Muscle of back (tissue), 11 donors: ENCODE measurements around the gene HNRNPL. TPM values are rescaled to one million over a fixed set of nuclear protein-coding genes. Genes with fewer than 3 reads are reported as not detected.
A peak's percentile ranks its signal among the peaks of the same experiment; 100 is the strongest.
"Not testable (repeated sequence)": the region's sequence is repeated elsewhere in the genome, so short reads cannot be mapped to it uniquely, and the experiment has no call there.

Source experiments
- DNase-seq, 3 donors: peaks; one replicate each; pipeline versions ENCODE4 v3.0.0 to v3.0.0-alpha.2; 2013
- polyA plus RNA-seq, 10 donors: library from polyadenylated mRNA; unstranded; fragments of 120-200 nt; gene quantifications; one replicate each; pipeline ENCODE4 v1.2.1, GENCODE V29; 2013; ENCODE audit not compliant: insufficient read length in 10 of 10

The HNRNPL gene
- polyA plus RNA-seq, 10 donors: 240 to 346 (median 278) TPM

DNA sequence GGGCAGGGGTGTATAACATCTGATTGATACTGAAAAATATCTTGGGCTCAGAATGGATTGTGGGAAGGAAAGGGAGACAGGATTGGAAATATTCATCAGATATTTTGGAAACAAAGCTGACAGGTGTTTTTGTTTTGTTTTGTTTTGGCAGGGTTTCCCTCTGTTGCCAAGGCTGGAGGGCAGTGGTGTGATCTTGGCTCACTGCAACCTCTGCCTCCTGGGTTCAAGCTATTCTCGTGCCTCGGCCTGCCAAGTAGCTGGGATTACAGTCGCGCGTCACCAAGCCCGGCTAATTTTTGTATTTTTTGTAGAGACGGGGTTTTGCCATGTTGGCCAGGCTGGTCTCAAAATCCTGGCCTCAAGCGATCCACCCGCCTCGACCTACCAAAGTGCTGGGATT, 23.6 kb upstream of the HNRNPL start:
- not testable (repeated sequence) for DNase-seq

DNA sequence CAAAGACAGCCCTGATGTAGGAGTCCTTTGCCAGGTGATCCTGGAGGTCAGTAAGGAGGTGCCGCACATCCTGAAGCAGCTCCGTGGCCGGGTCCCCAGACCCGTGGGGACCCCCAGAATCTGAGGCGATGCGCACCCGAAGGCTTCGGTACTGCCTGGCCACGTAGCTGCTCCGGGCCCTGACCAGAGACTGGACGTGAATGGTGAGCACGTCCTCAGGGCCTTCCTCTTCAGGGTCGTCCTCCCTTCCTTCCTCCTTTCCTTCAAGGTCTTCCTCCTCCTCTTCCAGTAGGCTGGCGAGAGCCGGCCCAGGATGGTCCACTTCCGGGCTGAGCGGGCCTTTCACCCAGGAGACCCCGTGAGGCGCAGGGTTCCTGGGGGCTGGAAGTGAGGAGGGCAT, 20.8 kb upstream of the HNRNPL start:
- DNase-seq: no peak

DNA sequence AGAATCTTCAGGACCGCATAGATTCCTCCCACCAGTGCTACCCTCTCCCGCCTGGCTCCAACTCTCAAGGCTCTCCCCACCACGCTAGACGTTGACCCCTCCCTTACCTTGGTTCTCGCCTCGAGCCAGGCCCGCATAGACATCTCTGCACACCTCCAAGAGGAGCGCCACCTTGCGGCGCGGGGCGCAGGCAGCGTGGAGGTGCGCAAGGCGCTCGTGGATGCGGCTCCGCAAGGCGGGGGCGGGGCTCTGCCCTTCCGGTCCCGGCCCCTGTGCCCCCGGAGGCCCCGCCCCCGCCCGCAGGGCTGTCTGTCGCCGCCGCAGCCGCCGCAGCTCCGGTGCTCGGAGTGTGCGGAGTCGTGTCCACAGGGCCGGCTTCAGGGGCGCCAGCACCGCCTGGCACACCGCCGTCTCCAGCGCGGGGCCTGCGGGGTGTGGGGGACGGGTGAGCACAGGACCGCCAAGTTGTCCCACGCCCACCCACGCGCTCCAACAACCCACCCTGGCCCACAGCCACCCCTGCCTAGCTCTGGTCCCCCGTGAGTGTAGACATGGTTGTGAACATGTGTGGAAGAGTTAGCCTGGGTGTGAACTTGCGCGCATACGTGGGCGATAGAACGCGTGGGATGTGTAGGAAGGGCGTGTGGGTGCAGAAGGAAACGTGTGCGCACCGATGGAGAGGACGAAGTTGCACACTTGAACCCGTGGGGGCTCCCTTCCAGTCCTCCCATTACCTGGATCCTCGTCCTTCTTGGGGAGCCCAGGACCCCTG, 20.2 kb upstream of the HNRNPL start:
- peak; percentile 45 to 86 (median 82) for DNase-seq

DNA sequence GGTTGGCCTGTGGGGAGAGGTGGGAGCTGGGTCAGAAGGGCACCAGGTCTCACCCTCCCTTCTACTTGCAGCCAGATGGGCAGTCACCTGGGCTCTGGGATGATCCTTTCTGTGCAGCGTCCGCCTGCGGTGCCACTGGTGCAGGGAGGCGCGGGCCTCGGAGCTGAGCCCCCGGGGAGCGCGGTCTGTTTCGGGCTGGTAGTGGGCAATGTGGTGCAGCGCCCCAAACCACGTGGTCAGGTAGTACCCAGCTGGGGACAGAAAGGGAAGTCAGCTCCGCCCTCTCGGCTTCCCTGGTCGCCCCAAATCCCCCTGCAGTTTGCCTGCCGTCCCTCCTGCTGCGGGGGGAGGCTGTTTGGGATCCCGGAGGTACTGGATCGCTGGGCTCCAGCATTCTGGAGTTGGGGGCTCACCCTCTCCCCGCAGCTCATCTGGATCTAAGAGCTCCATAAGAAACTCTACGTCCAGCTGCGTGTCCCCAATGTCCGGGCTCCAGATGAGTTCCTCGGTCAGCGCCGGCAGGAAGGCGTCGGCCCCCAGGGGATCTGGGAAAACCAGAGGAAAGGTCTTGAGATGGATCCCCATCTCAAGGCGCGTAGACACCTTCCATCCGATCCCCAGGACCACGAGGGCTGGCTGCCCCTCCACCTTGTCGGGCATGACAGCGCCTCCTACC, 19.5 kb upstream of the HNRNPL start:
- no peak for DNase-seq

DNA sequence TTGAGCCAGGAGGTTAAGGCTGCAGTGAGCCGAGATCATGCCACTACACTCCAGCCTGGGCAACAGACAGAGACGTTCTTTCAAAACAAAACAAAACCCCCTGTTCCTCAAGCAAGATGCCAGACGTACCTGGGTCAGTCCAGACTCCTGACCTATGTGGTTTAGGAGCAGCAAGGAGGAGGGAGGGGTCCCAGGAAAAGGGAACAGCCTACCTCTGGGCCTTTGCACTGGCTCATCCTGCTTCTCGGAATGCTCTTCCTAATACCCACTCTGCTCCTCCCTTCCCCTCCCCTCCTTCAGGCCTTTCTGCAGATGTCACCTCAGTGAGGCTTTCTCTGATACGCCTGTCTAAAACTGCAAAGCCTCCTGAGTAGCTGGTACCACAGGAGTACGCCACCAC, 18.8 kb upstream of the HNRNPL start:
- DNase-seq: no peak

DNA sequence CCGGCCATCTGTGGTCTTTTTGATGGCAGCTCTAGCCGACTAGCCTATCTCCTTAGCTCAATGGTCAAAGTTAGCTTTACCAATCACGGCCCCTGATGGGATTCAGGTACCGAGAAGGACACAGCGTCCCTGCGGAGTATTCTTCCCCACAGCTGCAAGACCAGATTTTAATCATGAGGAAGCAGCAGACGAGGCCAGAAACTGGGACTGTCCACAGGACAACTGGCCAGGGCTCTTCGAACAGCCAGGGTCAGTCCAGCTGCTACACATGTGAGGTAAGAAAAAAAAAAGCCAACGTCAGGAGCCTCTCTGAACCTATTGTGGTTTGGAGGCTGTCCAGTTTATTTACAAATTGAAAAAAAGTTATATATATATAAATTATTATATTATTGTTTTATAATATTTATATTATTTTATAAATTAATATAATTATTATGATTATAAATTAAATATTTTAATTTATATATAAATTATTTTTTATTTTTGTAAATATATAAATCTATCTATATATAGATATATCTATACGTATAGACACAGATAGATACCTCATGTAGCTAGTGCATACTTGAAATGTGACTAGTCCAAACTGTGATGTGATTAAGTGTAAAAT, 17.5 kb upstream of the HNRNPL start:
- DNase-seq: peak in 1 of 3 donors; percentile 48

DNA sequence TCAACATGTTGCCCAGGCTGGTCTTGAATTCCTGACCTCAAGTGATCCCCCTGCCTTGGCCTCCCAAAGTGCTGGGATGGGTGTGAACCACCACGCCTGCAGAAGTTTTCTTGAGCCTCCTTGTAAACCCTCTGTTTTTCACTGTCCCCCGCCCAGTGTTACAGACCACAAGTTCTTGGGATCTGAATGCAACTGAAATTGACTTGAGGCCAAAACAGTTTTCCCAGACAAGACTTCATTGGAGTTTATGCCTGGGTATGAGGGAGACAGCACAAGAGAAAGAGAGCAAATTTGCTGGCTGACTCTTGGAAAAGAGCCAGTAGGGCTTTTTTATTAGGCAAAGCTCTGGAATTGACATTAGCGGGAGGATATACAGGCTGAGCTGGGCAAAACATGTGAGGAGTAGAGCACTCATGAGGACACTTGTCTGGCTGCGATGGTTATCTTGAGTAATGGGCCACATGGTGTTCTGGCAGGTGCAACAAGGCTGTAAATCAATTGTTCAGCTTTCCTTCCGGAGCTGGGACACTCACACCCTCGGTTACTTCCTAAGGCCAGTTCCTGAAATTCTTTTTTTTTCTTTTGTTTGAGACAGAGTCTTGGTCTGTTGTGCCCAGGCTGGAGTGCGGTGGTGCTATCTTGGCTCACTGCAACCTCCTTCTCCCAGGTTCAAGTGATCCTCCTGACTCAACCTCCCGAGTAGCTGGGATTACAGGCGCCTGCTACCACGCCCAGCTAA, 12.7 kb upstream of the HNRNPL start:
- DNase-seq: peak; percentile 62 to 93 (median 86)

DNA sequence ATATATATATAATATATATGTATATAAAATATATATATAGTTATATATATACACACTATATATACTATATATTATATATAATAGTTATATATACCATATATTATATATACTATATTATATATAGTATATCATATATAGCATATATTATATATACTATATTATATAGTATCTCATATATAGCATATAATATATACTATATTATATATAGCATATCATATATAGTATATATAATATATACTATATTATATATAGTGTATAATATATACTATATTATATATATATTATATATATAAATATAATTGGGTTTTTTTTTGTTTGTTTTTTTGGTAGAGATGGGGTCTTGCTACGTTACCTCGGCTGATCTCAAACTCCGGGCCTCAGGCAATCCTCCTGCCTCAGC, 11.6 kb upstream of the HNRNPL start:
- no peak for DNase-seq

DNA sequence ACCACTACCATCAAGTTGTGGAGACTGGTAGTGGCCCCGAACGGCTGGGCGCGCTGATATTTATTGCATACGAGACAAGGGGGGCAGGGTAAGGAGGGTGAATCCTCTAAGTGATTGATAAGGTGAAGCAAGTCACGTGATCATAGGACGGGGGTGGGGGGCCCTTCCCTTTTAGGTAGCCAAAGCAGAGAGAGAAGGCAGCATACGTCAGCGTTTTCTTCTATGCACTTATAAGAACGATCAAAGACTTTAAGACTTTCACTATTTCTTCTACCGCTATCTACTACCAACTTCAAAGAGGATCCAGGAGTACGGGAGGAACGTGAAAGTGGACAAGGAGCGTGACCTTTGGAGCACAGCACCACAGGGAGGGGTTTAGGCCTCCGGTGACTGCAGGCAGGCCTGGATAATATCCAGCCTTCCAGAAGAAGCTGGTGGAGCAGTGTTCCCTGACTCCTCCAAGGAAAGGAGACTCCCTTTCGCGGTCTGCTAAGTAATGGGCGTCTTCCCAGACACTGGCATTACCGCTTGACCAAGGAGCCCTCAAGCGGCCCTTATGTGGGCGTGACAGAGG, 9.9 kb upstream of the HNRNPL start:
- DNase-seq: not testable (repeated sequence)

DNA sequence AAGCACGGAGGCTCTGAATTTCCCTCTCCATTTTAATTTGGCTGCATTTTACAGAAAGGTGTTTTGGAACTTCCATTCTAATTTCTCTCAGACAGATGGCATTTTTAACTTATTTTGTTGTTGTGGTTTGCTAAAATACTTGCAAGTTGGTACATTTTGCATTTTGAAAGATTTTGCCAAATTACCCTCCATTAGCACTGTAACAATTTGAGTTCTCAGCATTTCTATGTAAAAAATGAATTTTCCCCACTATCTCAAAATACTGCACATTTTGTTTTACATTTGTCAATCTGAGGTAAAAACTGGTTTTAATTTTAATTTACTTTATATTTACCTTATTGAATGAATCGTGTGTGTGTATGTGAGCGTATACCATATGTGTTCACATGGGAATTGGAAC, 7.0 kb upstream of the HNRNPL start:
- no peak for DNase-seq

DNA sequence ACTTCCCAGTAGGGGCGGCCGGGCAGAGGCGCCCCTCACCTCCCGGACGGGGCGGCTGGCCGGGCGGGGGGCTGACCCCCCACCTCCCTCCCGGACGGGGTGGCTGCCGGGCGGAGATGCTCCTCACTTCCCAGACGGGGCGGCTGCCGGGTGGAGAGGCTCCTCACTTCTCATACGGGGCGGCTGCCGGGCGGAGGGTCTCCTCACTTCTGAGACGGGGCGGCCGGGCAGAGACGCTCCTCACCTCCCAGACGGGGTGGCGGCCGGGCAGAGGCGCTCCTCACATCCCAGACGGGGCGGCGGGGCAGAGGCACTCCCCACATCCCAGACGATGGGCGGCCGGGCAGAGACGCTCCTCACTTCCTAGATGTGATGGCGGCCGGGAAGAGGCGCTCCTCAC, 6.0 kb upstream of the HNRNPL start:
- DNase-seq: not testable (repeated sequence)

DNA sequence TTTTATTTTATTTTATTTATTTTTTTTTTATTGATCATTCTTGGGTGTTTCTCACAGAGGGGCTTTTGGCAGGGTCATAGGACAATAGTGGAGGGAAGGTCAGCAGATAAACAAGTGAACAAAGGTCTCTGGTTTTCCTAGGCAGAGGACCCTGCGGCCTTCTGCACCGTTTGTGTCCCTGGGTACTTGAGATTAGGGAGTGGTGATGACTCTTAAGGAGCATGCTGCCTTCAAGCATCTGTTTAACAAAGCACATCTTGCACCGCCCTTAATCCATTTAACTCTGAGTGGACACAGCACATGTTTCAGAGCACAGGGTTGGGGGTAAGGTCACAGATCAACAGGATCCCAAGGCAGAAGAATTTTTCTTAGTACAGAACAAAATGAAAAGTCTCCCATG, 5.2 kb upstream of the HNRNPL start:
- not testable (repeated sequence) for DNase-seq

DNA sequence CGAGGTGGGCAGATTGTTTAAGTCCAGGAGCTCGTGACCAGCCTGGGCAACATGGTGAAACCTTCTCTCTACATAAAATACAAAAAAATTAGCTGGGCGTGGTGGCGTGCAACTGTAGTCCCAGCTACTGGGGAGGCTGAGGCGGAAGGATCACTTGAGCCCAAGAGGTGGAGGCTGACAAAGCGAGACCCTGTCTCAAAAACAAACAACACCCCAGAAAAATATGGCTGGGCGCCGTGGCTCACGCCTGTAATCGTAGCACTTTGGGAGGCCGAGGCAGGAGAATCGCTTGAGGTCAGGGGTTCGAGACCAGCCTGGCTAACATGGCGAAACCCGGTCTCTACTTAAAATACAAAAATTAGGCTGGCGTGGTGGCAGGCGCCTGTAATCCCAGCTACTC, 3.4 kb upstream of the HNRNPL start:
- no peak for DNase-seq

DNA sequence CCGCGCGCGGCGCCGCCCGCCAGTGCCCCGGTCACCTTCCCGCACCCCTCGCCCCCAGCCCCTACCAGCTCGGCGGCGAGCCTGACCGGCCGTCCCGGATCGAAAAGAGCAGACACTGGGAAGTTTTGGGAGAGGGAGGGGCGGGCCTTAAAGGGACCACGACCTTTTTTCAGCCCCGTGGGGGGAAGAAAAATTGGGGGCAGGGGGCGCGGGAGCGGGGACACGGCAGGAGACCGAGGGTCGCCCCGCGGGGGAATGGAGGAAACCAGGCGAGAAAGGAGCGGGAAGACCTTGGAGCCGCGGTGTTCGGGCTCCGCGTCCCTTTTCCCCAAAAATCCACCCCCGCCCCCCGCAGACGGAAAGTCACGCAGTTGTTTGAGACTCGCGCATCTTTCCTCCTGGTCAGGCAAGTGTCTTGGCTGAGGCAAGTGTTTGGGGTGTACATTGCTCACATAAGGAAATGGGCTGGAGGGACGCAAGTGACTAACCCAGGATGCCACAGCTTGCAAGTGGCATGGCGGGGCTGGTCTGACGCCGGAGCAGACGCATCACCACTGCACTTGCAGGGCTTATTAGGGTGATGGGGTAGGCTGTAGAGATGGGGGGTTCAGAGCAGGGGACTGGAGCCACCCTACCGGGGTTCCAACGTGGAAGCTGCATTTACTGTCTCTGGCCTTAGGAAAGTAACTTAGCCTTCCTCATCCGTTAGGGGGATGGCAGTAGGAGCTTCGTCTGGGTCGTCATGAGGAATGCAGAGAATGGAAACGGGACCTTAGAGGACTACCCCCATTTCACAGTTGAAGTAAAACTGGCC, 2.7 kb upstream of the HNRNPL start:
- DNase-seq: peak; percentile 45 to 86 (median 71)

DNA sequence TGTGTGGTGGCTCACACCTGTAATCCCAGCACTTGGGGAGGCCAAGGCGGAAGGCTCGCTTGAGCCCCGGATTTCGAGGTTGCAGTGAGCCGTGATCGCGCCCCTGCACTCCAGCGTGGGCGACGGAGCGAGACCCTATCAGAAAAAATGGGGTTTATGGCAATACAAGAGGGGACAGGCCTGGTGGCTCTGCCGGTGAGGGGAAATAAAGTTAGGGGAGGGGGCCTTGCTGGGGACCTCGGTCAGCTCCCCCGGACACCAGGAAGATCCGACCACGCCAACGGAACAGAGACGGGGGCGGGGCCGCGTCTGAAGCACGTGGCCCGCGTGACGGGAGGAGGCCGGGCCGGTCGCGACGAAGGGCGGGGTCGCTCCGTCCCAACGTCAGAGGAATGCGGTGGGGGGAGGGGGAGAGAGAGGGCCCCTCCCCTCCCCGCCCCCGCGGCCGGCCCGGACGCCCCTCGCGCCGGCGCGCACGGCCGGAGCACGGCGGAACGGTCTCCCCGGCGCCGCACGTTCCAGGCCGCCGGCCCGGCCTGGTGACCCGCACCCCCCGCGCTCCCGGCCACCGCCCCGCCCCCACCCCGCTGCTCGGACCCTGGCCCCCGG, 1.9 kb upstream of the HNRNPL start:
- DNase-seq: peak; percentile 95 to 98 (median 97)

DNA sequence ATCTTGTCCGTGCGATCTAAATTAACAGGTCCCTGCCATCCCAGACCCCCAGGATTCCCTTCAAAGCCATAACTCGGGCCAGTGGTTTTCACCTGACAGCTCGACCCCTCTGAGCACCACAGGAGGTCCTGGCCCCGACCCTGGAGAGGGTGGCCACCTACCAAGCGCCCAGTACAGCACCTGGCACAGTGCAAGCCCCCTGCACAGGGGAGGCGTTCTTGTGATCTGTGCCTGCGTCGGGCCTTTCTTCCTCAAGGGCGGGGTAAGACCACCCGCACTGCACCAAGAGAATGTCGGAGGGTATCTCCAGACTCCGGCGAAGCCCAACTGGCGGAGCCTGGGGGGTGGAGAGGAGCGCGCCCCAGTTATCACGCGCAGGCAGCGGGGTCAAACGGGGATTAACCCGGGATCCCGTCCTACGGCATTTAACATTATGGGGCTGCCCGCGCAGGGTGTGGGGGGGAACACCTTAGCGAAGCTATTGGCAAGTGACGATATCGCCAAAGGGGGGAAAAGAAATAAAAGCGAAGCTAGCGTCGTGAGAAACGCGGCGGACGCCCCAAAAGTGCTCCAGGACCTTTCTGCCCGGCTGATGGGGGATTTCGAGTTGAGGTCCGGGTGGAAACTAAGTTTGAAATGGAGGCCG, 1.3 kb upstream of the HNRNPL start:
- peak in 2 of 3 donors; percentile 25 to 76 for DNase-seq

DNA sequence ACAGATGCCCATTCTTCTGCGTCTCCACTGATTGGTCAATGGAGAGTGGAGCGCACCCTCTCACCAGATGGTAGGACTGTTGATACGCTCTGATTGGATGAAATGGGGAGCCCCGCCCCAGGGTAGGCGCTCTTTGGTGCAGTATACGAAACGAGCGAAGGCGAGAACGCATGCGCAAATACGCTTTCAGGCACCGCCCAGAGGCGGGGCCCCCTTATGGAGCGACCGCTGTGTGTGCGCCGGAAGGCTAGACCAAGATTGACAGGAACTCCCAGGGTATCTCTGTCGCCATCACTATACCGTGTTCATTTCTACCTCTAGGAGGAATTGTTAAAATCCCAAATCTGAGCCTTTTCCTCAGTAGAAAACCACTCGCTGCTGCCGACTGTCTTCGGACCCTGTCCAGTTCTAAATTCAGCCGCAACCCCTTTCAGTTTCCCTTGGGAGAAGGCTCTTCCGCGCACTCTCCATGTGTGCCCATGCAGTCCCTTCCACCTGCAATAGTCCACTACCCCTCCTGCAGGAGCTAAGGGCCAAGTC, 720 bp upstream of the HNRNPL start:
- DNase-seq: peak in 1 of 3 donors; percentile 100

DNA sequence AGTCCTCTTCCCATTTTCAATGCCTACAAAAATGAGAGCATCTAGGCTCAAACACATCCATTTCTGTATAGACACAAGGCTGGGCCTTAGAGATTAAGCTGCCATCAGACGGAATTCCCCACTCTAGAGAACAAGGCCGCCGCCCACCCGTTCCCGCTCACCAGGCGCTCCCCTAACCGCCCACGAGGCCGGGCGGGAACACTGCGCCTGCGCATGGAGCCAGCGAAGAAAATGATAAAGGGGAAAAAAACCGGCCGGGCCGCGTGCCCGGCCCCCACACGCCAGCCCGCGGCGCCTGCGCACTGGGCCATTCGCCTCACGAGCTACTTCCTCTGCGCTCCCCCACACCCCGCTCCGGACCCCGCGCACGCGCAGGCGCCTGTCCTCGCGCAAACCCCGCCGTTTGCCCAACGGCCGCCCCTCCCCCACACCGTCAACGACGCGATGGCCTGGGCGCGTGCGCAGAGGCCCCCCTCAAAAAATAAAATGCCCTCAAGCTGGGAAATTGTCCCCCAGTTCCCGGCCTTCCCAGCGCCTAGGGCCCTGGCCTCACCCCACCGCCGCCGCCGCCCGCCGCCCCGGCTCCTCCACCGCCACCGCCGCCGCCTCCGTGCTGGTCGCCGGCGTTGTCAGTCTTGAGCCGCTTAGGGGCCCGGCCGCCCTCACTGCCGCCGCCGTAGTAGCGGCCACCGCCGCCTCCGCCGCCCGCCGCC, 483 bp downstream of the HNRNPL start:
- peak; percentile 96 to 98 (median 98) for DNase-seq
